ENCODE data around the gene FGF22. TPM values are rescaled to one million over a fixed set of nuclear protein-coding genes. Genes with fewer than 3 reads are reported as not detected.

Gene FGF22
- total RNA-seq, 4 donors from 2014 or later: 0.67 to 4.7 (median 1.2) TPM

DNA sequence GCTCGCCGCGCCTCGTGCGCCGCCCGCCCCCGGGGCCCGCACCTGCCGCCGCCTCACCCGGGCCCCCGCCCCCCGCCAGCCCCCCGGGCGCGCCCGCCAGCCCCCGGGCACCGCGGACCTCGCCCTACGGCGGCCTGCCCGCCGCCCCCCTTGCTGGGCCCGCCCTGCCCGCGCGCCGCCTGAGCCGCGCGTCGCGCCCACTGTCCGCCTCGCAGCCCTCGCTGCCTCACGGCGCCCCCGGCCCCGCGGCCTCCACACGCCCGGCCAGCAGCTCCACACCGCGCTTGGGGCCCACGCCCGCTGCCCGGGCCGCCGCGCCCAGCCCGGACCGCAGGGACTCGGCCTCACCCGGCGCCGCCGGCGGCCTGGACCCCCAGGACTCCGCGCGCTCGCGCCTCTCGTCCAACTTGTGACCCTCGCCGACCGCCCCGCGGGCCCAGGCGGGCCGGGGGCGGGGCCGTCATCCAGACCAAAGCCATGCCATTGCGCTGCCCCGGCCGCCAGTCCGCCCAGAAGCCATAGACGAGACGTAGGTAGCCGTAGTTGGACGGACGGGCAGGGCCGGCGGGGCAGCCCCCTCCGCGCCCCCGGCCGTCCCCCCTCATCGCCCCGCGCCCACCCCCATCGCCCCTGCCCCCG is 23.5 kb upstream of the FGF22 start:
- TF ChIP-seq POLR2AphosphoS5 (IDR thresholded peaks at IDR 0.05): no peak
- no peak for TF ChIP-seq POLR2A (IDR thresholded peaks at IDR 0.05)
- TF ChIP-seq, protein P1, sequence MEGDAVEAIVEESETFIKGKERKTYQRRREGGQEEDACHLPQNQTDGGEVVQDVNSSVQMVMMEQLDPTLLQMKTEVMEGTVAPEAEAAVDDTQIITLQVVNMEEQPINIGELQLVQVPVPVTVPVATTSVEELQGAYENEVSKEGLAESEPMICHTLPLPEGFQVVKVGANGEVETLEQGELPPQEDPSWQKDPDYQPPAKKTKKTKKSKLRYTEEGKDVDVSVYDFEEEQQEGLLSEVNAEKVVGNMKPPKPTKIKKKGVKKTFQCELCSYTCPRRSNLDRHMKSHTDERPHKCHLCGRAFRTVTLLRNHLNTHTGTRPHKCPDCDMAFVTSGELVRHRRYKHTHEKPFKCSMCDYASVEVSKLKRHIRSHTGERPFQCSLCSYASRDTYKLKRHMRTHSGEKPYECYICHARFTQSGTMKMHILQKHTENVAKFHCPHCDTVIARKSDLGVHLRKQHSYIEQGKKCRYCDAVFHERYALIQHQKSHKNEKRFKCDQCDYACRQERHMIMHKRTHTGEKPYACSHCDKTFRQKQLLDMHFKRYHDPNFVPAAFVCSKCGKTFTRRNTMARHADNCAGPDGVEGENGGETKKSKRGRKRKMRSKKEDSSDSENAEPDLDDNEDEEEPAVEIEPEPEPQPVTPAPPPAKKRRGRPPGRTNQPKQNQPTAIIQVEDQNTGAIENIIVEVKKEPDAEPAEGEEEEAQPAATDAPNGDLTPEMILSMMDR (IDR thresholded peaks at IDR 0.05): no peak
- no peak for TF ChIP-seq EP300 (IDR thresholded peaks at IDR 0.05)
- Histone ChIP-seq H3K36me3 (peaks cover 0 to 46% of the 10 kb centered on the region in 2 donors), H3K27me3 (peaks cover 29% of the 10 kb centered on the region), H3K4me3 (no peak overlapping the region), H3K4me1 (peaks cover 0 to 12% (median 0%) of the 10 kb centered on the region in 3 donors), H3K9me3 (no peaks in the 10 kb centered on the region), H3K27ac (no peak overlapping the region)
- ATAC-seq: no peak
- no CpG with 5 or more reads among the region's 97 CpGs for WGBS, 2 donors (ENCODE audit: low coverage in 1 of 2)

DNA sequence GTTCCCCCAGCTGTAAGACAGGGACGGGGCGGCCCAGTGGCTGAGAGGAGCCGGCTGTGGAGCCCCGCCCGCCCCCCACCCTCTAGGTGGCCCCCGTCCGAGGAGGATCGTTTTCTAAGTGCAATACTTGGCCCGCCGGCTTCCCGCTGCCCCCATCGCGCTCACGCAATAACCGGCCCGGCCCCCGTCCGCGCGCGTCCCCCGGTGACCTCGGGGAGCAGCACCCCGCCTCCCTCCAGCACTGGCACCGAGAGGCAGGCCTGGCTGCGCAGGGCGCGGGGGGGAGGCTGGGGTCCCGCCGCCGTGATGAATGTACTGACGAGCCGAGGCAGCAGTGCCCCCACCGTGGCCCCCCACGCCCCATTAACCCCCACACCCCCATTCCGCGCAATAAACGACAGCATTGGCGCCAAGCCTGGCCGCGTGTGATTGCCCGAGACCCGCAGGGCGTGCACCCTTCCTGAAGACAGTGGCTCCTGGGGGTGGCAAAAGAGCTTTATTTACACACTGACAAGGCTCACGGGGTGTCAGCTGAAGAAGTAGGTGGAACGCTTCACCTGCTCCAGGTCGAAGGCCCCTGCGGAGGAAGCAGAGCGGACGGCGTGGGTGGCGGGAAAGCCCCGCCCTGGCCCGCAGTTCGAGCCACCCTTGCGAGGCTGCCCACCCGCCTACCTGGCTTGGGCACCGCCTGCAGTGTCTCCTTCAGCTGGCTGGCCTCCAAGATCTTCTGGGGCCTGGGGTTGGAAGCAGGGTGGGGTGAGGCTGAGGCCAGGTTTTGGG is 22.7 kb upstream of the FGF22 start:
- Histone ChIP-seq H3K27ac (no peak overlapping the region), H3K4me1 (peaks cover 0 to 12% (median 0%) of the 10 kb centered on the region in 3 donors), H3K9me3 (no peaks in the 10 kb centered on the region), H3K36me3 (peaks cover 0 to 54% of the 10 kb centered on the region in 2 donors), H3K27me3 (peaks cover 29% of the 10 kb centered on the region), H3K4me3 (no peak overlapping the region)
- WGBS, 2 donors (ENCODE audit: low coverage in 1 of 2): 95 to 100% methylated on average over 1 to 14 of the region's 58 CpGs
- TF ChIP-seq EP300 (IDR thresholded peaks at IDR 0.05) (no peak), POLR2A (IDR thresholded peaks at IDR 0.05) (no peak), POLR2AphosphoS5 (IDR thresholded peaks at IDR 0.05) (no peak)
- TF ChIP-seq, protein P1 (IDR thresholded peaks at IDR 0.05): no peak
- ATAC-seq: no peak

DNA sequence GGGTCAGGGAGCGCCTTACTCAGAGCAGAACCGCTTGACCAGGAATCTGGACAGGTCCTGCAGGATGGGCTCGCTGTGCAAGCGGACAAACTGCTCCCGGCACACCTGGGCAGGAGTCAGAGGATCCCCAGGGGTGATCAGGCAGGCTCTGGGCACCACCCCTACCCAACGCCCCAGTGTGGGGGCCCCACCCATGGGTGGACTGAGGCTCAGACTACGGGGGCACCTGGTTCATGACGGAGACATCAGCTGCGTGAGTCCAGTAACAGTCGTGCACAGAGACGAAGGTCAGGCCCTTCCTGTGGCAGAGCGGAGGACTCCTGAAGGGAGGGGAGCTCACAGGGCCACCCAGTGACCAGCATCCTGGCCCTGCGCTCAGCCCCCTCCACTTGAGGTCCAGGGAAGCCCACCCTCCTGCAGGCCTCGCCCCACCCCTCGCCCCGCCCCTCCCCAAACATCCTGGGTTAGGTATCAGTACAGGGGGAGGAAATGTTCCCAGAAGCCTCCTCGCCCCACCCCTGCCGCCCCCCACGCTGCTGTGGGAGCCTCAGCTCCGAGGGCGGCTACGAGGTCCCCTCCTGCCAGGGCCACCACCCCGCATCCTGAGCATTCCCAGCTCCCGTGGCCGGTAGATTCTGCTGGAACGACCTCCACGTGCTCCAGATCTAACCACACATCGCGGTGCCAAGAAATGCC is 22.0 kb upstream of the FGF22 start:
- ATAC-seq: no peak
- Histone ChIP-seq H3K36me3 (peaks cover 0 to 61% of the 10 kb centered on the region in 2 donors), H3K4me1 (peaks cover 0 to 12% (median 0%) of the 10 kb centered on the region in 3 donors), H3K9me3 (no peaks in the 10 kb centered on the region), H3K4me3 (no peak overlapping the region), H3K27me3 (peaks cover 29% of the 10 kb centered on the region), H3K27ac (no peak overlapping the region)
- TF ChIP-seq EP300 (IDR thresholded peaks at IDR 0.05): no peak
- TF ChIP-seq, protein P1 (IDR thresholded peaks at IDR 0.05): no peak
- TF ChIP-seq POLR2AphosphoS5 (IDR thresholded peaks at IDR 0.05): no peak
- no peak for TF ChIP-seq POLR2A (IDR thresholded peaks at IDR 0.05)
- WGBS, 2 donors (ENCODE audit: low coverage in 1 of 2): no CpG with 5 or more reads among the region's 29 CpGs

DNA sequence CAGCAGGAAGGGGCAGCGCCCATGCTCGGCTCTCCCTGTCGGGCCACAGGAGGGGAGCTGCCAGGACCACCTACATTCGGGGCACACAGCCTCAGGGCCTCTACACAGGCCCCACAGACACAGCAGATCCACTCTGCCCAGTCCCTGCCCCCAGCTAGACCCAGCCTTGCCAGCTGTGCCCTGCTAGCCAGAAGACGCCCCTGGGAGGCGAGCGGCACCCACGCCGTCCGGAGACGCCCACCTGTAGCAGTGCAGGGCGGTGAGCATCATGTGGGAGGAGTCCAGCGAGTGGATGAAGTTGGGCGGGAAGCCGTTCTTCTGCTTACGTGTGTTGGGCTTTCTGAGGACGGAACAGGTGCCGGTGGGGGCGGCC is 21.4 kb upstream of the FGF22 start:
- no CpG with 5 or more reads among the region's 19 CpGs for WGBS, 2 donors (ENCODE audit: low coverage in 1 of 2)

DNA sequence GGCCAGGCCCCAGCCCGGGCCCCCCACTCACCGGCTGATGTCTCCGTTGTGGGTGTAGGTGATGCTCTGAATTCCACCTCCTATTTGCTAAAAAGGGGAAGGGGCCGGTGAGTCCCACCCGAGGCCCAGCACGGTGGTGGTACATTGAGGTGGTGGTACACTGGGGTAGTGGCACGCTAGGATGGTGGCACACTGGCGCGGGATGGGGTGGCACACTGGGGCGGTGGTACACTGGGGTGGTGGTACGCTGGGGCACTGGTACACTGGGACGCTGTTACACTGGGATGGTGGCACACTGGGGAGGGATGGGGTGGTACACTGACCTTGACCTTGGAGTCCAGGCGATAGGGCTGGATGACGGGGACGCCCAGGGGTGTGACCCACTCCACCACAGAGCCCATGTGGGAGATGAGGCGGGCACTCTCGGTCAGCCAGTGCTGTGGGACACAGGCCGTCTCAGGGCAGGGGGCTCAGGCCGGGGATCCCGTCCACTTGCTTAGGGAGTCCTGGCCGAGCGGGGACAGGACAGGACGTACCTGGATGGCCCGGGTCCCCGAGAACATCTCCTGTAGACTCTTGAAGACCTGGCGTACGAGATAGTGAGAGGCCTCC is 20.9 kb upstream of the FGF22 start:
- Histone ChIP-seq H3K9me3 (no peaks in the 10 kb centered on the region), H3K36me3 (peaks cover 0 to 72% of the 10 kb centered on the region in 2 donors), H3K4me3 (no peak overlapping the region), H3K4me1 (peaks cover 0 to 12% (median 0%) of the 10 kb centered on the region in 3 donors), H3K27ac (no peak overlapping the region), H3K27me3 (peaks cover 29% of the 10 kb centered on the region)
- no peak for ATAC-seq
- WGBS, 2 donors (ENCODE audit: low coverage in 1 of 2): no CpG with 5 or more reads among the region's 27 CpGs
- TF ChIP-seq EP300 (IDR thresholded peaks at IDR 0.05) (no peak), POLR2AphosphoS5 (IDR thresholded peaks at IDR 0.05) (no peak), POLR2A (IDR thresholded peaks at IDR 0.05) (no peak)
- TF ChIP-seq, protein P1 (IDR thresholded peaks at IDR 0.05): no peak

More for the DNA sequence above, 21.4 kb upstream of the FGF22 start:
- H3K4me3 ChIP-seq: no peak overlapping the region
- H3K4me1 ChIP-seq: peaks cover 0 to 12% (median 0%) of the 10 kb centered on the region in 3 donors
- H3K27ac ChIP-seq: no peak overlapping the region
- ATAC-seq: no peak
- H3K27me3 ChIP-seq: peaks cover 29% of the 10 kb centered on the region
- TF ChIP-seq POLR2AphosphoS5 (IDR thresholded peaks at IDR 0.05) (no peak), POLR2A (IDR thresholded peaks at IDR 0.05) (no peak), EP300 (IDR thresholded peaks at IDR 0.05) (no peak)
- H3K9me3 ChIP-seq: no peaks in the 10 kb centered on the region
- peaks cover 0 to 67% of the 10 kb centered on the region in 2 donors for H3K36me3 ChIP-seq
